Measurements from ENCODE around the gene CLCA4. TPM values are rescaled to one million over a fixed set of nuclear protein-coding genes. Genes with fewer than 3 reads are reported as not detected.

The CLCA4 gene
- polyA plus RNA-seq, 4 donors, result 0.27 to 1.2 (median 0.47) TPM; not detected in 1

DNA sequence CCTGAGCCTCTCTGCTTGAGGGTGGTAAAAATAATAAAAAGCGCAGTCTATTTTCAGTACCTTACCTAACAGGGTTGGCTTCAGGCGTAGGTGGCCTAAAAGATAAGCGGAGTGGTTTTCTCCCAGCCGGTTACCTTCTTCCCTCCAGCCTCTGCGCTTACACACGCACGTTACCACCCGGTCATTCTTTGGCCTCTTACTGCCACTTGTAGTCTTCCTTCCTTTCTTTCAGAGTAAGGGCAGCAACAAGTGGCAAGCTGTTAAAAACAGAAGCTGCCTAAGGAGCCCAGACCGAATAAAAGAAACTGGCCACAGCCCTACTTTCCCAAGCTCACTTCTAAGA lies 42.8 kb upstream of the CLCA4 start:
- H3K27me3 ChIP-seq (ENCODE audit: control insufficient read depth in 3 of 3, insufficient read depth in 3 of 3, low read length in 3 of 3), result peaks cover 0 to 3% (median 0%) of the 10 kb centered on the region in 3 donors
- H3K36me3 ChIP-seq (ENCODE audit: control insufficient read depth in 3 of 3, insufficient read depth in 2 of 3, low read depth in 1 of 3, low read length in 3 of 3), result no peaks in the 10 kb centered on the region
- H3K4me3 ChIP-seq (ENCODE audit: low read depth in 1 of 3, low read length in 3 of 3), result peak overlapping the region in 1 of 3 donors; percentile 44
- DNase-seq (no peak), FAIRE-seq (no peak)
- WGBS, 3 donors, result 44 to 66% (median 62%) methylated on average over 9 of the region's 9 CpGs
- peak overlapping the region in 1 of 3 donors; percentile 56 for H3K27ac ChIP-seq (ENCODE audit: low read depth in 1 of 3, low read length in 2 of 3)
- H3K4me1 ChIP-seq (ENCODE audit: control insufficient read depth in 3 of 3, insufficient read depth in 2 of 3, low read depth in 1 of 3, low read length in 2 of 3), result peaks cover 0 to 18% (median 0%) of the 10 kb centered on the region in 3 donors
- no peaks in the 10 kb centered on the region for H3K9me3 ChIP-seq (ENCODE audit: control insufficient read depth in 2 of 2, insufficient read depth in 1 of 2, low read depth in 1 of 2, low read length in 1 of 2)

DNA sequence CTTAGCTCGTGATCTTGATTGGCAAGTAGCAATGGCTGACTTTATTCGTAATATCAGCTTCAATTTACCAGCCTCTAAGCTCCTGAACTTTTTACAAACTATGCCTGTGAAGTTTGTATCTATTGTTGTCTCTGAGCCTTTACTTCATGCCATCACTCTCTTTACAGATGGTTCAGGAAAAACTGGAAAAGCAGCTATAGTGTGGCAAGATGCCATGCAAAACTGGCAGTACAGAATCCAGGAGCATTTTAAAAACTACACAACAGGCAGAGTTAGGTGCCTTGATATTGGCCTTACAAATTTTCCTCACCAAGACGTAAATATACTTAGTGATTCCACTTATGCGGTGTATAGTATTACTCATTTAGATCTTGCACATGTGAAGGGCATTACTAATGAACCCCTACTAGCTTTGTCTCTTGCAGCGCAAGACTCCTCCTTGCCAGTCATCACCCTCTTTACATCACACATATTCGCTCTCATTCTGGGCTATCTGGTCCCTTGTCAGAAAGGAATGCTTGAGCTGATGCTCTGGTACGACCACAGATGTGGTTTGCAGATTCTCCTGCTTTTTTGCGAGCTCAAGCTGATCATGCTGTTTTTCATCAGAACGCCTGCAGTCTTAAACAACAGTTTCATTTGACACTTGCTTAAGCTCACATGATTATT lies 41.8 kb upstream of the CLCA4 start:
- no peaks in the 10 kb centered on the region for H3K9me3 ChIP-seq (ENCODE audit: control insufficient read depth in 2 of 2, insufficient read depth in 1 of 2, low read depth in 1 of 2, low read length in 1 of 2)
- H3K27me3 ChIP-seq (ENCODE audit: control insufficient read depth in 3 of 3, insufficient read depth in 3 of 3, low read length in 3 of 3), result peaks cover 0 to 3% (median 0%) of the 10 kb centered on the region in 3 donors
- no peak overlapping the region for H3K27ac ChIP-seq (ENCODE audit: low read depth in 1 of 3, low read length in 2 of 3)
- WGBS, 3 donors, result 86 to 88% (median 86%) methylated on average over 9 of the region's 9 CpGs
- FAIRE-seq, result no peak
- H3K36me3 ChIP-seq (ENCODE audit: control insufficient read depth in 3 of 3, insufficient read depth in 2 of 3, low read depth in 1 of 3, low read length in 3 of 3), result no peaks in the 10 kb centered on the region
- peaks cover 0 to 18% (median 0%) of the 10 kb centered on the region in 3 donors for H3K4me1 ChIP-seq (ENCODE audit: control insufficient read depth in 3 of 3, insufficient read depth in 2 of 3, low read depth in 1 of 3, low read length in 2 of 3)
- no peak for DNase-seq
- no peak overlapping the region for H3K4me3 ChIP-seq (ENCODE audit: low read depth in 1 of 3, low read length in 3 of 3)

DNA sequence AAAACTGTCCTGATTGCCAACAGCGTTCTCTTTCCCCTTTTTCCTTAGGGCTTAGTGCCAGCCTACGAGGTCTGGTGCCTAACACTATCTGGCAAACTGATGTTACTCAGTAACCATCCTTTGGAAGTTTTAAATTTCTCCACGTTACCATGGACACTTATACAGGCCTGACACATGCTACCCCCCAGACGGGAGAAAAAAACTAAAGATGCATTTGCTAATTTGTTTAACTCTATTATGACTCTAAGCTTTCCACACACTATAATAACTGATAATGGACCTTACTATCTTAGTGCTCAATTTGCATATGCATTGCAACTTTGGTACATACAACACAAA lies 41.3 kb upstream of the CLCA4 start:
- no peak overlapping the region for H3K27ac ChIP-seq (ENCODE audit: low read depth in 1 of 3, low read length in 2 of 3)
- FAIRE-seq, result no peak

GRCh38 chr1:86507935-86508582 lies 38.8 kb upstream of the CLCA4 start:
- no peaks in the 10 kb centered on the region for H3K9me3 ChIP-seq (ENCODE audit: control insufficient read depth in 2 of 2, insufficient read depth in 1 of 2, low read depth in 1 of 2, low read length in 1 of 2)
- FAIRE-seq, result no peak
- DNase-seq, result no peak

More for the DNA sequence above, 41.3 kb upstream of the CLCA4 start:
- DNase-seq, result no peak
- H3K4me1 ChIP-seq (ENCODE audit: control insufficient read depth in 3 of 3, insufficient read depth in 2 of 3, low read depth in 1 of 3, low read length in 2 of 3), result peaks cover 0 to 18% (median 0%) of the 10 kb centered on the region in 3 donors
- H3K4me3 ChIP-seq (ENCODE audit: low read depth in 1 of 3, low read length in 3 of 3), result no peak overlapping the region
- H3K36me3 ChIP-seq (ENCODE audit: control insufficient read depth in 3 of 3, insufficient read depth in 2 of 3, low read depth in 1 of 3, low read length in 3 of 3), result no peaks in the 10 kb centered on the region
- WGBS, 3 donors, result 74 to 75% (median 74%) methylated on average over 4 of the region's 4 CpGs
- H3K27me3 ChIP-seq (ENCODE audit: control insufficient read depth in 3 of 3, insufficient read depth in 3 of 3, low read length in 3 of 3), result peaks cover 0 to 3% (median 0%) of the 10 kb centered on the region in 3 donors
- no peaks in the 10 kb centered on the region for H3K9me3 ChIP-seq (ENCODE audit: control insufficient read depth in 2 of 2, insufficient read depth in 1 of 2, low read depth in 1 of 2, low read length in 1 of 2)

DNA sequence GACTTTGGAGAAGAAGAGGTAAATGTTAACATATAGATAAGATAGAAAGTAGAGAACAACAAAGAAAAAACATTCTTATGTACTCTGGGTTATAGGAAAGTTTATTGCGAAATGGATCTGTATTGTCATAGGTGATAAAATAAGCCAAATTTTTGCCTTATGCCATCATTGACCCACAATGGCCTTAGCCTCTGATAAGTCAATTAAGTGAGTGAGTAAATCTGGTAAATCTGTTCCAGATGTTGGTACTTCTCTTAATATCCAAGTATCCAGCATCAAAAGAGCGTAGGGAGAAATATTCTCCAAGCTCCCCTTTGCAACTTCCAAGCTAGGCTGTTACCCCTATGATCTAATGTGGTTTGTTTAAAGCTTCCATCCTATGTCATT lies 38.3 kb upstream of the CLCA4 start:
- 86 to 93% (median 87%) methylated on average over 2 of the region's 2 CpGs for WGBS, 3 donors
- H3K27me3 ChIP-seq (ENCODE audit: control insufficient read depth in 3 of 3, insufficient read depth in 3 of 3, low read length in 3 of 3), result peaks cover 0 to 3% (median 0%) of the 10 kb centered on the region in 3 donors
- H3K36me3 ChIP-seq (ENCODE audit: control insufficient read depth in 3 of 3, insufficient read depth in 2 of 3, low read depth in 1 of 3, low read length in 3 of 3), result no peaks in the 10 kb centered on the region
- H3K4me1 ChIP-seq (ENCODE audit: control insufficient read depth in 3 of 3, insufficient read depth in 2 of 3, low read depth in 1 of 3, low read length in 2 of 3), result peaks cover 0 to 7% (median 0%) of the 10 kb centered on the region in 3 donors
- FAIRE-seq (no peak), DNase-seq (no peak)
- H3K27ac ChIP-seq (ENCODE audit: low read depth in 1 of 3, low read length in 2 of 3), result no peak overlapping the region
- H3K4me3 ChIP-seq (ENCODE audit: low read depth in 1 of 3, low read length in 3 of 3), result no peak overlapping the region
- no peaks in the 10 kb centered on the region for H3K9me3 ChIP-seq (ENCODE audit: control insufficient read depth in 2 of 2, insufficient read depth in 1 of 2, low read depth in 1 of 2, low read length in 1 of 2)

More at GRCh38 chr1:86507935-86508582, 38.8 kb upstream of the CLCA4 start:
- Histone ChIP-seq H3K4me3 (ENCODE audit: low read depth in 1 of 3, low read length in 3 of 3) (no peak overlapping the region), H3K27ac (ENCODE audit: low read depth in 1 of 3, low read length in 2 of 3) (no peak overlapping the region), H3K36me3 (ENCODE audit: control insufficient read depth in 3 of 3, insufficient read depth in 2 of 3, low read depth in 1 of 3, low read length in 3 of 3) (no peaks in the 10 kb centered on the region), H3K27me3 (ENCODE audit: control insufficient read depth in 3 of 3, insufficient read depth in 3 of 3, low read length in 3 of 3) (peaks cover 0 to 3% (median 0%) of the 10 kb centered on the region in 3 donors), H3K4me1 (ENCODE audit: control insufficient read depth in 3 of 3, insufficient read depth in 2 of 3, low read depth in 1 of 3, low read length in 2 of 3) (peaks cover 0 to 12% (median 0%) of the 10 kb centered on the region in 3 donors)
- 49 to 58% (median 58%) methylated on average over 13 of the region's 13 CpGs for WGBS, 3 donors

DNA sequence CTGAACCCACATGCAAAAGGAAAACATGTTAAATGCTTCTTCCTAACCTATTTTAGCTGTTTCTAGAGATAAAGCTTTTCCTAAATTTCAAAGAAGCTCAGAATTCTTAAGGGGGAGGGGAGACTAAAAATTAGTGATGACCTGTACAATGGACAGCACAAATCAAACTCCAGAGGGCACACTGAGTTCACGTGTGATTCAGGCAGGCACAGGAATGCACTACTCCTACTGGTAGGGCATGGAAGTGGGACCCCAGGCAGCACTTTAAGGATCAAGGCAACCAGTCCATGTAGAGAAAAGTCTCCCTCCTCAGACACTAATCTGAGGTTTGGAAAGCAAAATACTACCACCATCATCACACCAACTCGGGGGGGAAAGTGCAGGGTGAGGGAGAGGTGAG lies 31.3 kb upstream of the CLCA4 start:
- no peak for FAIRE-seq
- H3K4me1 ChIP-seq (ENCODE audit: control insufficient read depth in 3 of 3, insufficient read depth in 2 of 3, low read depth in 1 of 3, low read length in 2 of 3), result peaks cover 0 to 2% (median 0%) of the 10 kb centered on the region in 3 donors
- no peaks in the 10 kb centered on the region for H3K9me3 ChIP-seq (ENCODE audit: control insufficient read depth in 2 of 2, insufficient read depth in 1 of 2, low read depth in 1 of 2, low read length in 1 of 2)
- WGBS, 3 donors, result 48 to 56% (median 51%) methylated on average over 2 of the region's 2 CpGs
- no peak overlapping the region for H3K4me3 ChIP-seq (ENCODE audit: low read depth in 1 of 3, low read length in 3 of 3)
- no peak overlapping the region for H3K27ac ChIP-seq (ENCODE audit: low read depth in 1 of 3, low read length in 2 of 3)
- H3K36me3 ChIP-seq (ENCODE audit: control insufficient read depth in 3 of 3, insufficient read depth in 2 of 3, low read depth in 1 of 3, low read length in 3 of 3), result no peaks in the 10 kb centered on the region
- no peaks in the 10 kb centered on the region for H3K27me3 ChIP-seq (ENCODE audit: control insufficient read depth in 3 of 3, insufficient read depth in 3 of 3, low read length in 3 of 3)
- peak; percentile 50 to 51 for DNase-seq

GRCh38 chr1:86516335-86516734 lies 30.5 kb upstream of the CLCA4 start:
- no peak overlapping the region for H3K27ac ChIP-seq (ENCODE audit: low read depth in 1 of 3, low read length in 2 of 3)
- 98 to 100% (median 100%) methylated on average over 1 of the region's 1 CpG for WGBS, 3 donors
- FAIRE-seq, result no peak
- no peak for DNase-seq
- H3K36me3 ChIP-seq (ENCODE audit: control insufficient read depth in 3 of 3, insufficient read depth in 2 of 3, low read depth in 1 of 3, low read length in 3 of 3), result no peaks in the 10 kb centered on the region
- H3K9me3 ChIP-seq (ENCODE audit: control insufficient read depth in 2 of 2, insufficient read depth in 1 of 2, low read depth in 1 of 2, low read length in 1 of 2), result no peaks in the 10 kb centered on the region
- peaks cover 0 to 2% (median 0%) of the 10 kb centered on the region in 3 donors for H3K4me1 ChIP-seq (ENCODE audit: control insufficient read depth in 3 of 3, insufficient read depth in 2 of 3, low read depth in 1 of 3, low read length in 2 of 3)
- H3K27me3 ChIP-seq (ENCODE audit: control insufficient read depth in 3 of 3, insufficient read depth in 3 of 3, low read length in 3 of 3), result no peaks in the 10 kb centered on the region
- H3K4me3 ChIP-seq (ENCODE audit: low read depth in 1 of 3, low read length in 3 of 3), result no peak overlapping the region

GRCh38 chr1:86517336-86517735 lies 29.5 kb upstream of the CLCA4 start:
- H3K27me3 ChIP-seq (ENCODE audit: control insufficient read depth in 3 of 3, insufficient read depth in 3 of 3, low read length in 3 of 3), result no peaks in the 10 kb centered on the region
- 45 to 53% (median 46%) methylated on average over 1 of the region's 1 CpG for WGBS, 3 donors
- H3K9me3 ChIP-seq (ENCODE audit: control insufficient read depth in 2 of 2, insufficient read depth in 1 of 2, low read depth in 1 of 2, low read length in 1 of 2), result no peaks in the 10 kb centered on the region
- FAIRE-seq, result no peak
- H3K4me1 ChIP-seq (ENCODE audit: control insufficient read depth in 3 of 3, insufficient read depth in 2 of 3, low read depth in 1 of 3, low read length in 2 of 3), result peaks cover 0 to 2% (median 0%) of the 10 kb centered on the region in 3 donors
- no peak for DNase-seq
- H3K27ac ChIP-seq (ENCODE audit: low read depth in 1 of 3, low read length in 2 of 3), result no peak overlapping the region
- H3K36me3 ChIP-seq (ENCODE audit: control insufficient read depth in 3 of 3, insufficient read depth in 2 of 3, low read depth in 1 of 3, low read length in 3 of 3), result no peaks in the 10 kb centered on the region
- H3K4me3 ChIP-seq (ENCODE audit: low read depth in 1 of 3, low read length in 3 of 3), result no peak overlapping the region
